ENCODE data around the gene HDGFL2.

DNA sequence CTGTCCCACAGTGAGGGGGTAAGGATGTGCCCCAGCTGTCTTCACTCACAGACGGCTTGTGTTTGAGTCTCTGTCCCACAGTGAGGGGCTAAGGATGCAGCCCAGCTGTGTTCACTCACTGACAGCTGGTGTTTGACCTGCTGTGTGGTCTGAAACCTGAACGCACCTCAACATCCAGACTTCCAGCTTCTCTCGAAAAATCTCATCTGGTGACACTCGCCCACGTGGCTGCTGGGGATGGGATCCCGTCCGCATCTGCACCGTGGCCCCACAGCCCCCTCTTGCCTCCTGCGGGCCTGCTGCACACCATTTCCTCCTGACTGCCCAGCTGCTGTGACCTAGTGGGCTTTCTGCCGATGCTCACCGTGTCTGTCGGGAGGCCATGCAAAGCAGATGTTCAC lies 42.3 kb upstream of the HDGFL2 start:
- TF ChIP-seq, protein P1, sequence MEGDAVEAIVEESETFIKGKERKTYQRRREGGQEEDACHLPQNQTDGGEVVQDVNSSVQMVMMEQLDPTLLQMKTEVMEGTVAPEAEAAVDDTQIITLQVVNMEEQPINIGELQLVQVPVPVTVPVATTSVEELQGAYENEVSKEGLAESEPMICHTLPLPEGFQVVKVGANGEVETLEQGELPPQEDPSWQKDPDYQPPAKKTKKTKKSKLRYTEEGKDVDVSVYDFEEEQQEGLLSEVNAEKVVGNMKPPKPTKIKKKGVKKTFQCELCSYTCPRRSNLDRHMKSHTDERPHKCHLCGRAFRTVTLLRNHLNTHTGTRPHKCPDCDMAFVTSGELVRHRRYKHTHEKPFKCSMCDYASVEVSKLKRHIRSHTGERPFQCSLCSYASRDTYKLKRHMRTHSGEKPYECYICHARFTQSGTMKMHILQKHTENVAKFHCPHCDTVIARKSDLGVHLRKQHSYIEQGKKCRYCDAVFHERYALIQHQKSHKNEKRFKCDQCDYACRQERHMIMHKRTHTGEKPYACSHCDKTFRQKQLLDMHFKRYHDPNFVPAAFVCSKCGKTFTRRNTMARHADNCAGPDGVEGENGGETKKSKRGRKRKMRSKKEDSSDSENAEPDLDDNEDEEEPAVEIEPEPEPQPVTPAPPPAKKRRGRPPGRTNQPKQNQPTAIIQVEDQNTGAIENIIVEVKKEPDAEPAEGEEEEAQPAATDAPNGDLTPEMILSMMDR (IDR thresholded peaks at IDR 0.05; ENCODE audit: low read depth, low read length, missing input control), result no peak
- TF ChIP-seq SP1 (IDR thresholded peaks at IDR 0.05) (no peak), RXRA (IDR thresholded peaks at IDR 0.05) (no peak), JUND (IDR thresholded peaks at IDR 0.05) (no peak)
- TF ChIP-seq, protein P2, sequence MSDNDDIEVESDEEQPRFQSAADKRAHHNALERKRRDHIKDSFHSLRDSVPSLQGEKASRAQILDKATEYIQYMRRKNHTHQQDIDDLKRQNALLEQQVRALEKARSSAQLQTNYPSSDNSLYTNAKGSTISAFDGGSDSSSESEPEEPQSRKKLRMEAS (IDR thresholded peaks at IDR 0.05), result no peak

All from liver (tissue), 3 donors.